HG02884 (cell line): Measurements from ENCODE around the gene EIPR1.

Experiments
- ATAC-seq: cut with Tn5 transposase; IDR thresholded peaks from one replicate; pipeline ENCODE4 v1.9.1; 2021; ENCODE audit warnings: mild to moderate bottlenecking, moderate library complexity; ENCODE audit not compliant: unreplicated experiment

Gene EIPR1

DNA sequence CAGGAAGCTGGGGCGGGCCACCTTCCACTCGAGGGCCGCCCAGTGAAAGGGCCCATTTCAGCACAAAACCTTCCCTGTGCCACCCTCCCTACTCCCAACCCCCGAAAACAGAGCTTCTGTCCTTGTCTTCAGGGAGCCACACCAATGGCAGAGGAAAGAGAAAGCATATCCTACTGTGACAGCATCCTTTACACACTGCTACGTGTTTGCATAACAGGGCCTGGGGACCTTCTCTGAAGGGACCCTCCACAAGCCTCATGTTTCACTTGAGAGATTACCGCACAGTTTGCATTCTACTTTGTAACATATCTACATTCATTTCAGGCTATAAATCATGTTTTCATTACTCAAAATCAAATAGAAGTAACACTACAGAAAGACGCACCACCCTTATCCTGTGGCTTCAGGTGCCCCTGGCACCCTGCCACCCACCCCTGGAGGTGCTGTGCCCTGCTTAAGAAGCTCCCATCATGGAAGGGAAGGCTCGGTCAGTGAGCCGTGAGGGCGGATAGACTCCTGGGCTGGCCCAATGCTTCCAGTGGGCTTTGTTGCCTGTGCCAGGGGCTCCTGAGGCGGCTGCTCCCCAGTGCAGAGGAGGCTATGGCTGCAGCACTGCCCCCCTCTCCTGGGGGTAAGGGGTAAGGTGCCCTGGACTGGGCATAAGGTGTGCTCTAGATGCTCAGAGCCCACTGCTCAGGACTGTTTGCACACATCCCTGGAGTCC is 52.0 kb downstream of the EIPR1 start:
- no peak for ATAC-seq

- ATAC-seq, result no peak
These were observed 53.0 kb downstream of the EIPR1 start for GRCh38 chr2:3324404-3325281.

GRCh38 chr2:3324036-3324386 is 53.6 kb downstream of the EIPR1 start:
- ATAC-seq, result no peak

DNA sequence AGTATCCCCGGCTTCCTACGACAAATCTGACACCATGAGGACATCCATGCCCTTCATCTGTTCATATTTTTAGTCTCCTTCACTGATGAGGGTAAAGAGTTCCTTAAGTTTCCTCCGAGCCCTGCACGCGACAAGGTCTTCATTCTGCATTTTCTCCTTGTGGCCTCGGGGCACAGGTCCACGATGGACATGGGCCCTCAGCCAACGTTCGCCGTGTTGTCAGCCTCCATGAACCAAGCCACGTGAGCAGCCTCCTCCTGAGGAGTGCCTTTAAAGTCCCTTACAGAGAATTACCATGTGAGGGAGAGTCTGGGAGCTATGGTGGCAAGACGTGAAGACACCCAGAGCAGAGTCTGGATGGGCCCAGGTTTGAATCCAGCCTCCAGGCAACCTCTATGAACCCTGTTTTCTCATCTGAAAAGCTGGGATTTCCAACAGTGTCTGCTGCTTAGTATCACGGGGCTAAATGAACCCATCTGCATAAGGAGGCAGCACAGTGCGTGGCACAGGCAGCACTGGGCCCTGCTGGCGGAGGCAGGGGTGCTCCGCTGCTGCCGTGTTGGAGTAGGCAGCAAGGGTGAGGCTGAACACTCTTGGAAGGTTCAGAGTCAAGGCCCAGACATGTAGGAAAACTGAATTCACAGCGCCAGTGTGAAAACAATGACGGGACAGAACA is 54.1 kb downstream of the EIPR1 start:
- no peak for ATAC-seq

DNA sequence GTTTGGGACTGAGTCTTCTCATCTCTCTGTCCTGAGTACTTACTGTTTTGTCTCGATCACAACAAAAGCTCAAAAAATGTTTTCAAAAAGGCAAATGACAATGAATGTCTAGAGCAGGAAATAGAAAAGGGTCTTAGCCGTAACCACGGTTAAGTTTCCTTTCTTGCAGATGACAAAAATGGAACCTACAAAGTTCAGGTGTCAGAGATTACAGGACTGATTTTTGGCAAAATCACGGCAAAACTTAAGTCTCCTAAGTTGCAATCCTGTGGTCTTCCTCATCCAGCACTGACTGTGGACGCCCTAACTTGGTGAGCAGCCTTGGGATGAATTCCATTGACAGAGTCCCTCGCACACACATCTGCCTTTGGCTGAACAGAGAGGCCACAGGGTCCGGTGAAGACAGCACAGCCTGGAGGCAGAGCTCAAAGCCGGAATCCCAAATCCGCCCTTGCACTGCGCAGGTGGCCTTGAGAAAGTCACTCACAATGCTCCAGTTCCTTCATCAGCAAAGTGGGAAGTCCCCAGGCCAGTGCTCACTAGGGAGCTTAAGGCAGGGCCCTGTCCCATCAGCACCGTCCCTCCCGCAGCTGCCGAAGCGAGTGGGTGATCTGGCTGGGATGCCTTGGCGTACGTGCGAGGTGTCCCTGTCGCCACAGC is 55.2 kb downstream of the EIPR1 start:
- ATAC-seq, result no peak

DNA sequence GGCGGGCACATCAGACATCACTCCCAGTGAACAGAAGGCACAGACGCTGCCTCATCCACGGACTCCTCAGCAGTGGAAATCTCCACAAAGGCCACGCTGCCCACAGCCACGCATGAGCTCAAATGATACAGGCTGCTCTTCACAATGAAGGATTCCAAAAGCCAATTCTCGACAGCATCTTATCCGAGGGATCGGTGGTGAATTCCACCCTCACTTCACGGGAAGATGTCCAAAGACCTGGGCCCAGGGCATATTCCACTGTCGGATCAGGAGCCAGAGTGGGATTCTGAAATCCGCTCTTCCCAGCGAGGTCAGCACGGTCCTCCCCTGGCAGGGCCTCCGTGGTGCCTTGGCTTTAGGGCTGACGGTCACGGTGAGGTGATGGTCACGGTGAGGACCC is 55.8 kb downstream of the EIPR1 start:
- no peak for ATAC-seq

DNA sequence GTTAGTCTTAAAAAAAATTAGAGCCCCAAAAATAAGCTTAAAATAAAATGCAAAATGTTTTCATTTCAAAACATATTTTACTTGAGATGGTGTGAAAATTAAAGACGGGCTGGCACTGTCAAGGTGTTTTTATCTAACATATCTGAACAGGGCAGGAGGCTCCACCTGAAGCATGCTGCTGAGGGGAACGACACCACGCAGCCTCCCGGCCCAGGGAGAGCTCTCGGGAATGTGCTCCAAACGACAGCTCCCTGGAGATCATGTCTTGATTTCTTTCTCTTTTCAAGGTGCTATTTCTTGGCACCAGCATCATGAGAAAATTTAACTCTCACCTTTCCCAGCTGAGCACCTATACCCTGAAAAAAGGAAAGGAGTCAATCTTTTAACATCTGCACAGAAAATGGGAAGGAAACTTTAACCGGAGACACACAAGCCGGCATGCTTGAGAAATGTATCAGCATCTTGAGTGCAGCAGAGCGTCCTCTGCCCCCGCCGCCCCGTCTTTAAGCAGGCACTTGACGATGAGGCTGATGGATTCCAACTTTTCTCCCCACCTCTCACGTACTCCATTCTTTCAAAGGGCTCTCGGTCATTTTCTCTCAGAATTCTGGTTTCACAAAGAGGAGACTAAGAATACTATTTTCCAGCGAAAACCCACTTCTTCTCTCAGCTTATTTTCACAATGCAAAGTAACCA is 56.6 kb downstream of the EIPR1 start:
- no peak for ATAC-seq

DNA sequence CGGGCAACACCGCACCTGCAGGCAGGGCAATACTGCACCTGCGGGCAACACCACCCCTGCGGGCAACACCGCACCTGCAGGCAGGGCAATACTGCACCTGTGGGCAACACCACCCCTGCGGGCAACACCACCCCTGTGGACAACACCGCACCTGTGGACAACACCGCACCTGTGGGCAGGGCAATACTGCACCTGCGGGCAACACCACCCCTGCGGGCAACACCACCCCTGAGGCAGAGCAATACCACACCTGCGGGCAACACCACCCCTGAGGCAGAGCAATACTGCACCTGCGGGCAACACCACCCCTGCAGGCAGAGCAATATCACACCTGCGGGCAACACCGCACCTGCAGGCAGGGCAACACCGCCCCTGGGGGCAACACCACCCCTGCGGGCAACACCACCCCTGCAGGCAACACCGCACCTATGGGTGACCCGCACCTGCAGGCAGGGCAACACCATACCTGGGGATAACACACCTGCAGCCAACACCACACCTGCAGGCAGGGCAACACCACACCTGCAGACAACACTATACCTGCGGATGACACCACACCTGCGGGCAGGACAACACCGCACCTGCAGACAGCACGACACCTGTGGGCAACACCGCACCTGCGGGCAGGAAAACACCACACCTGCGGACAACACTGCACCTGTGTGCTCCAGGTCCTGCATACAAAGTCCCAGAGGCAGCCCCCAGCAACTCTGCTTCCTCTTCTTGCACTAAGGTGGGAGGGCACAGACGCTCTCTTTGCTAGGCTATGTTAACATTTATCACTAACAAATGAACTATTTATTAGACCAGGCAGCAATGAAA is 57.7 kb downstream of the EIPR1 start:
- no peak for ATAC-seq

- no peak for ATAC-seq
These were observed 58.5 kb downstream of the EIPR1 start for GRCh38 chr2:3319134-3319533.

- ATAC-seq, result no peak
These were observed 59.6 kb downstream of the EIPR1 start for GRCh38 chr2:3317871-3318590.

- ATAC-seq, result no peak
These were observed 60.3 kb downstream of the EIPR1 start for GRCh38 chr2:3317277-3317685.

GRCh38 chr2:3316456-3317276 is 61.0 kb downstream of the EIPR1 start:
- ATAC-seq, result no peak

DNA sequence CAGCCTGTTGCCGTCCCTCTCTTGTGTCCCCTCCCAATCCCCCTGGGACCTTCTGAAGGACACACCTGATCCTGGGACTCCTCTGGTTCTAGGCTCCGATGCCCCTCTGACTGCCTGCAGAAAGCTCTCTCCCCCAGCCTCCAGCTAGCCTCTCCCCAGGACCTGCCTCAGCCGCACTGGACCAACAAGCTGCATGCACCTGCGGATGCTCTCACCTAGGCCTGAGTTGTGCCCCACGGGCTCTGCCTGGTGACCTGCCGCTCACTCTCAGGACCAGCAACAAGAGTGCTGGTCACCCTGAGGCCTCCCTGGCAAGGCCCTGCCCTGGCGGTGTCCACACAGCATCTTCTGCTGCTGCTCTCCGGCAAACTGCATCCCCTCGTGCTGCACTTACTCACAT is 63.0 kb downstream of the EIPR1 start:
- no peak for ATAC-seq

DNA sequence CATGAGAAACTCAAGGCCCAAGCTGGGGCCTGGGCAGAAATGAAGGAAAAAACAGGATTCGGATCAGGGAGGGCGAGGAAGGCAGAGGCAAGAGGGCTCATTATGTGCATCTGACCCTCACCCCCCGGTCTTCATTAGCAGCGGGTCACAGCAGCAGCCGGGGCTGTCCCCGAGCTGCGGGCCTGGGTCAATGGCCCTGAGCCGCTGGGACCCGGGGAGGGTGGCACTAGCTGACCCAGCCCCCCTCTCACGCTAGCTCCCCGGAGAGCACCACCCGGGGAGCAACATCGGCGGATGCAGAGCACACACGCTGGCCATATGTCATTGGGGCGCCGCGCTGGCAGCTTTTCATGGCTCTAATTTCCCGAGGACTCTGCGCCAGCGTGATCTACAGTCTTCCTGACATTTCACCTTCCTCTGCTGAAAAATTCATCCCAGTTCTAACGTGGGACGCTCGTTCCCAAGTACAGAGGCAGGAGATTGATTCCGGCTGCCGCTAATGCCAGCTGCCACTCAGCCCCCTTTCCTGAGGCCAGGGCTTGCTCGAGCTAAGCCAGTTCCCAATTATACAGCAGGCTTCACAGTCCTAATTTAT is 63.7 kb downstream of the EIPR1 start:
- no peak for ATAC-seq

DNA sequence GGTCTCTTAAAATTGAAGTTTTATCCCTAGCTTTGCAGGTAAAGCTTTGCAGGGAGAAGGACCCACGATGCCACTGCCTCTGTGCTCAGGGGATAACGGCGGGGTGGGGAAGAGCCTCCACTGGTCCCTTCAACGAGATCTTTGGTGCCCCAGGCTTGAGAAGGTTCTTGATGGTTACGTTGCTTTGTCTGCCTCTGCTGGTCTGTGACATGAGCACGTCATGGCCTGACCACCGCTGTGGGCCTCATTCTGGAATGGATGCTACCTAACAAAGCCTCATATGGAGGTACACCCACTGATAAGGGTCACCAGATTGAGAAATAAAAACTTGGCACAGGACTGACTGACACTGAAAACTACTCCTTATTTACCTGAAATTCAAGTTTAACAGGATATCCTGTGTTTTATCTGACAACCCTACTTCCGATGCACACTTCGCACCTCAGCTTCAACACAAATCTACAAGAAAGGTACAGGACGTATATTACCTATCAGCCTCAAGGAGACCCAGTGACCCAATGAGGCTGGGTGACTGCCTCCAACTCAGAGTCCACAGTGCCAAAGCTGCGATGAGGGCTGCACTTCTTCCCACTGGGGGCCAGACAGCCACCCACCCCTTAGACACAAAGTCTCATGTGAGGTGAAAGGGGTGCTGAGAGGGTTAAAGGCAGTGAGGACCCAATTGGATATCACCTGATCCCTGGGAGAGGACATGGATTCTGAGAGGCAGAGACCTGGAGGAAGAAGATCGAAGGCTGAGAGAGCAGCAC is 64.9 kb downstream of the EIPR1 start:
- no peak for ATAC-seq

GRCh38 chr2:3311601-3312000 is 66.0 kb downstream of the EIPR1 start:
- no peak for ATAC-seq
